GM23248 (cell line): ENCODE data around the gene CEACAM1.

Source experiments
- EZH2 ChIP-seq: fragments of 200-600 bp; sonication (generic); IDR thresholded peaks from 2 replicates; pipeline ENCODE4 v1.6.1; 2018; ENCODE audit warnings: antibody characterized with exemption, mild to moderate bottlenecking; ENCODE audit not compliant: insufficient read depth, poor library complexity, severe bottlenecking
- EZH2phosphoT487 ChIP-seq: fragments of 200-600 bp; sonication (generic); IDR thresholded peaks from 2 replicates; pipeline ENCODE4 v1.6.1; 2018; ENCODE audit warnings: antibody characterized with exemption, moderate library complexity, mild to moderate bottlenecking, low read depth; ENCODE audit not compliant: insufficient read depth

DNA sequence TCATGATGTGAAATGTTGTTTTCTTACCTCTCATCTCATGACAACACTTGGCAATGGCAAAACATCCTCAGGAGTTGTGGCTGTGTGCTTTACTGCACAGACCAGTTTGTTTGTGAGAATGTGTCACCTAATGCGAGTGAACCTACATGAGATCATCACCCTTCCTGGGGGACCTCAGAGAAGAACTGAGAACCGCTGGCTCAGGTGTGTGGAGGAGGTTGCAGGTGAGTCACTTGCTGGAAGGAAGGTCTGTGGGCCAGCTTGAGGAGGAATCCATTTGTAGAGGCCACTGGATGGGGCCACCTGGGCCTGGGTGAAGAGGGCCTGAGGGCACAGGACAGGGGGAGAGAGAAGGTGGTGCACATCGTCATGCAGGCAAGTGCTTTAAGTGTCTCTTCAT is 3.0 kb upstream of the CEACAM1 start:
- no peak for TF ChIP-seq EZH2phosphoT487
- TF ChIP-seq EZH2: no peak
